ENCODE measurements around the gene MINK1.

MINK1 gene

GRCh38 chr17:4837471-4838308 is 4.5 kb downstream of the MINK1 start:
- H3K4me3 ChIP-seq (ENCODE audit: low read depth, low read length), result no peak overlapping the region
- in situ Hi-C loops (cut with HindIII; ENCODE audit: low sequenced_read_pairs), result no loop called here
- TF ChIP-seq CTCF (IDR thresholded peaks at IDR 0.05; ENCODE audit: low read depth, low read length), result no peak
- no peak for DNase-seq (ENCODE audit: low read depth, low spot score)

- DNase-seq (ENCODE audit: low read depth, low spot score), result no peak
- H3K4me3 ChIP-seq (ENCODE audit: low read depth, low read length), result no peak overlapping the region
- in situ Hi-C loops (cut with HindIII; ENCODE audit: low sequenced_read_pairs), result no loop called here
- no peak for TF ChIP-seq CTCF (IDR thresholded peaks at IDR 0.05; ENCODE audit: low read depth, low read length)
These were observed 5.2 kb downstream of the MINK1 start for GRCh38 chr17:4838309-4838785.

- in situ Hi-C loops (cut with HindIII; ENCODE audit: low sequenced_read_pairs), result no loop called here
- DNase-seq (ENCODE audit: low read depth, low spot score), result no peak
- H3K4me3 ChIP-seq (ENCODE audit: low read depth, low read length), result no peak overlapping the region
- no peak for TF ChIP-seq CTCF (IDR thresholded peaks at IDR 0.05; ENCODE audit: low read depth, low read length)
These were observed 6.1 kb downstream of the MINK1 start for GRCh38 chr17:4839221-4839620.

- H3K4me3 ChIP-seq (ENCODE audit: low read depth, low read length), result no peak overlapping the region
- no peak for TF ChIP-seq CTCF (IDR thresholded peaks at IDR 0.05; ENCODE audit: low read depth, low read length)
- in situ Hi-C loops (cut with HindIII; ENCODE audit: low sequenced_read_pairs), result no loop called here
- DNase-seq (ENCODE audit: low read depth, low spot score), result no peak
These were observed 7.1 kb downstream of the MINK1 start for GRCh38 chr17:4839965-4840892.

GRCh38 chr17:4840893-4841242 is 7.7 kb downstream of the MINK1 start:
- in situ Hi-C loops (cut with HindIII; ENCODE audit: low sequenced_read_pairs), result no loop called here
- TF ChIP-seq CTCF (IDR thresholded peaks at IDR 0.05; ENCODE audit: low read depth, low read length), result no peak
- no peak for DNase-seq (ENCODE audit: low read depth, low spot score)
- H3K4me3 ChIP-seq (ENCODE audit: low read depth, low read length), result no peak overlapping the region

GRCh38 chr17:4842376-4842775 is 9.2 kb downstream of the MINK1 start:
- DNase-seq (ENCODE audit: low read depth, low spot score), result no peak
- H3K4me3 ChIP-seq (ENCODE audit: low read depth, low read length), result no peak overlapping the region
- no peak for TF ChIP-seq CTCF (IDR thresholded peaks at IDR 0.05; ENCODE audit: low read depth, low read length)
- in situ Hi-C loops (cut with HindIII; ENCODE audit: low sequenced_read_pairs), result no loop called here

Measured in astrocyte of the spinal cord (primary cell).